KBM-7 (cell line): Measurements from ENCODE around the gene SKAP1.
"Not testable (repeated sequence)": the region's sequence is repeated elsewhere in the genome, so short reads cannot be mapped to it uniquely, and the experiment has no call there.

ENCODE experiments used
- DNase-seq: peaks from one replicate; pipeline ENCODE4 v3.0.0-alpha.2; 2015
- in situ Hi-C: fragments of 300-500 bp; cut with MboI; formaldehyde crosslinking; loops from 2 replicates; pipeline ENCODE4 v1.14.3; 2020; ENCODE audit warnings: low sequenced_read_pairs, low pct_unique_long_range_greater_than_20kb, mixed read lengths

Gene SKAP1

DNA sequence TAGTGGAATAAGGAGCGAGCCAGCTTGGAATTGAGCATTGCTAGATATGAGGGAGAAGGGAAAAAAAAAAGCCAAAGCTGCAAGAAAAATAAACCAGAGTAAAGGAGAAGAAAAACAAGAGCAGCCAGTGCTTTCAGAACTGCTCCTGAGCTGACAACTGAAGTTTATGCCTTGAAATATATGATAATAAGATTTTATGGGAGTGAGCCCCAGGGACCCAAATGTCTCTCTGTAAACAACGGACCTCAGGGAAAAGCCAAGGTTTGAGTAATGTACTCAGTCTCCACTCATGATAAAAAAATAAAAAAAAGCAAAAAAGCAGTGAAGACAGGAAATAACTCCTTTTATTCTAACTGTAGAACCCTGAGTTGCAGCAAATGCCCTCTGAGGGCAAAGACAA, 189.9 kb downstream of the SKAP1 start:
- in situ Hi-C loops, result no loop called here
- DNase-seq, result no peak

DNA sequence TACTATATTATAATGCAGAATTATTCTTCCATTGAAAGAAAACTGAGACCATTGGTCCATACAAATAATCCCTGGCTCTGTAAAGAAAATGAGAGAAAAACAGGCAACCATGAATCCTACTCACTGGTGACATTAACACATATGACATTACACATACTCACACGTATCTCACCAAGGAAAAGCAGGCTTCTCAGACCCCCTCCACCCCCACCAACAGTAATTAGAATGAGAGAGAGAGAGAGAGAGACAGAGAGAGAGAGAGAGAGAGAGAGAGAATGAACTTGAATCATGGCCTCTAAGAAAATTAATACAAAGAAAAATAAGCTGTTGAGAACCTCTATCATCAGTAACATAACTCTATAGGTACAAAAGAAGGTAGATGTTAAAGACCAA, 190.4 kb downstream of the SKAP1 start:
- in situ Hi-C loops, result no loop called here
- no peak for DNase-seq

DNA sequence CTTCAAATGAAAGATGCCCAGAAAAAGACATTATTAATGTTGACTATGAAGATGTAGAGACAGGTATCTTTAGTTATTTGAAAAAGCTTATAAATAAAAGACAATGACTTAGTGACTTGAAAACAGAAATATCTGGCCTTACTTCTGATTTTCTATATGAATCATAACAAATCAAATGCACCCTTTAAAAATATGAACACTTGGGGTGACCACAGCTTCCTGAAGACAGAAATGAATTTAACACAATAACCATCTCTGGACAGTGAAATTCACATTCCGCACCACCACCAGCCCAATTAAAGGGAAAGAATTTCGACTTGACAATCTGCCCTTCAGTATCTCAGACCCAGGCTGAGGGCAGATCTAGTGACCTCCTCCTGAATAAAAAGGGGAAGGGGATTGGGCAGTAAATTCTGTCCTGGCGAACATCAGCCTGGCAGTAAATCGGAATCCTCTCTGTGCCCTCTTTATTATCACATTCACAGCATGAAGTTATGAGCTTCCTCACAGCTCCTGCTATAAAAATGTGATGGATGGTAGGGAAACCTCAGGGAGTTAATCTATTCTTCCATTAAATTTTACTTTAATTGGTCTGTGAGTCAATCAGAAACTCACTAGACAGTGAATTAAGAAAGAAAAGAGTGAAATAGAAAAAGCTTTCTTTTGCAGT, 190.9 kb downstream of the SKAP1 start:
- no peak for DNase-seq
- in situ Hi-C loops, result no loop called here

DNA sequence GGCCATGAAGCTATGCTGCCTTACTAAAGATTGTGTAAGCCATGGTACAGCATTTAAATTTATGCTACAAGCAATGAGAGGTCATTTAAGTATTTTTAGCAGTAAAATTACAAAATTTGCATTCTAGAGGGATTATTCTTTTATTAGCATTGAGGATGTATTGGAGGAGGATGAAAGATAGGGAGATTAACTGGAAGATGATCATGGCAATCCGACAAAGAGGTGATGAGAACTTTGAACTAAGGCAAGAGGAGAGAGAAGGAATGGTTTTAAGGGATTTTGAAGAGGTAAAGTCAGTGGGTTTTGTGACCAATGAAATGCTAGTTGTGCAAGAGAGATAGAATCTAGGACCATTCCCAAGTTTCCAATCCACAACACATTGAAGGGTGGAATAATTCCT, 192.6 kb downstream of the SKAP1 start:
- in situ Hi-C loops, result no loop called here
- no peak for DNase-seq

DNA sequence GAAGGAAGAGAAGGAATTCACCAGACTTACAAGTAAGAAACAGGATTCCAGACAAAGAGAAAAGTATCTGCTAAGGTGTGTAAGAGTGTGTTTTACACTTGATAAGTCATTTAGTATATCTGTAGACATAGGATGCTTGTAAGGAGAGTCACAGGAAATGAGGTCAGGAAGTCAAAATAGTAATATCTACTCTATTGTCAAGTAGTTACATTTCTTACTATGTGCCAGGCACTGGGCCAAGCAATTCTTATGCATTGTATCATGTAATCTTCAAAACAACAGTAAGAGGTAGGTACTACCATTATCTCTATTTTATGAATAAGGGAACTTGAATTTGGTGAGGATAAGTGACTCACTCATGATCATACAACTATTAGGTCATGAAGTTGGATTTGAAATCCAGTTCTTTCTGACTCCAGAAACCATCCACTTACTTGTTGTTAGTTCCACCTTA, 193.3 kb downstream of the SKAP1 start:
- in situ Hi-C loops, result no loop called here
- no peak for DNase-seq

DNA sequence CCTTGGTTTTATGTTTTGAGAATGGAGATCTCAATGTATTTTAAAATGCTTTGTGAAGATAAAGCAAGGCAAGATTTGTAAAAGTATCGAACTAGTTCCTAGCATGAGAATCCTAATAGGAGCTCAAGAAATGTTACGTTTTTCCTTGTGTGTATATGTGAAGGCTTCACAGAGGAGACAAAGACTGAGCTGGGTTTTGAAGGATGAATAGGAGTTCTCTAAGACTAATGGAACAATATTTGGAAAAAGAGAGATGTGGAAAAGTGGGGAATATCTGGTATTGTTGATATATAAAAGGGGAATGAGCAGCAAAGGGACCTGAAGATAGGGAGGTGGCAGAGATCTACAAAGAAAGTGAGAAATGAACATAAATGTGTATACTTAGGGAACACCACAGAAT, 195.1 kb downstream of the SKAP1 start:
- no peak for DNase-seq
- in situ Hi-C loops, result no loop called here

DNA sequence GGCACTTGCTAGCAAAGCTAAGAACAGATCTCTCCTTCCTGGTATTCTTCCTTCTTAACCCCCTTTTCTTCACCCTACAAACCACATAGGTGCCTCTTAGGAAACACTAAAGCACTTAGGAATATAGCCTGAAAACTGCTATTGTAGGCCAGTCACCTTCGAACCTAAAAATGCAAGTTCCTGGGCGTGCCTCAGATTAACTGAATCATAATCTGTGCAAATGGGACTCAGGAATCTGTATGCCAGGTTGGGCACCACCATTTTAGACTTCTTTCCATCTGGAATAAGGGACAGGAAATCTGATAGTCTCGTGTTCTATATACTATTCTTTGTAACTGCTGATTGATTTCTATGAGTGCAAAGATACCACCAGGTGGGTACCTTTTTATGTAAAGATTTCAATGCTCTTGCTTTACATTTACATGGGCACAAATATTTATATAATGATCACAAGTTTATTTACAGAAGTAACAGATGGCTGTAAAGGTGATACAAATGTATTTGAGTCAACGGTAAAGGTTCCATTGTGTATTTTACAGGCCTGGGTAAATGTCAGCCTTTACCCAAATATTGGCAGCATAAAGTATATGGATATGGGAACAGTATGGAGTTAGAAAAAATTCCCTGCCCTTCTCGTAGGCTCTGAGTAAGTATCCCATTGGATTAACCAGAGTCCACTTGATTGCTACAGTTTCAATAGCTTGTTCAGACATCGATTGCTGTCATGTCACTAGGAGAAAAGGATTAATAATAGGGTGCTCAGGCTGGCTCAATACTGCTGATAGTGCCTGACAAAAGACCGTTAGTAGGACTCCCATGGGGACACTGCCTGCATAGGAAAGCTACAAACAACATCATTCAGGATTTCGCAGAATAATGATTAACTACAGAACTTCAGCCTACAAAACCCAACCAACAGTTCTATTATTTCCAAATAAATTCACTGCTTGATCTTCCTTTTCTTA, 197.7 kb downstream of the SKAP1 start:
- DNase-seq, result no peak

DNA sequence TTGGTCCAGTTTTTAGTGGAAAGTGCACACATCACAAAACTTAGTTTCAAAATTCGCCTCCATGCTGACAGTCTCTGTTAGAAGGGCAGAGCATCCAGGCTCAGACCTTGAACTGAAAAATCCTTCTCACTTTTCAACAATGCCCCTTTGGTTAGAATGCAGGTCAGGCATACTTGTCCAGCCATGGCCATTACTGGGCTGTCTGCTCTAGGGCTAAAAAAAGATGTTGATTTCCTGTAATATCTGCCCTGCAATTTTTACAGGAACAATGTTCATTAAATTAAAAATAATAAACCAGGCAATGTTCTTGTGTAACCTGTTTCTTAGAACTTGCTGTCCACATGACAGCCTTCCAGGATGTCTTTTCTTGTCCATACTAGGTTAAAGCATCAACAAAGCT, 200.1 kb downstream of the SKAP1 start:
- in situ Hi-C loops, result no loop called here
- DNase-seq, result no peak

More for the DNA sequence above, 197.7 kb downstream of the SKAP1 start:
- in situ Hi-C loops, result no loop called here

DNA sequence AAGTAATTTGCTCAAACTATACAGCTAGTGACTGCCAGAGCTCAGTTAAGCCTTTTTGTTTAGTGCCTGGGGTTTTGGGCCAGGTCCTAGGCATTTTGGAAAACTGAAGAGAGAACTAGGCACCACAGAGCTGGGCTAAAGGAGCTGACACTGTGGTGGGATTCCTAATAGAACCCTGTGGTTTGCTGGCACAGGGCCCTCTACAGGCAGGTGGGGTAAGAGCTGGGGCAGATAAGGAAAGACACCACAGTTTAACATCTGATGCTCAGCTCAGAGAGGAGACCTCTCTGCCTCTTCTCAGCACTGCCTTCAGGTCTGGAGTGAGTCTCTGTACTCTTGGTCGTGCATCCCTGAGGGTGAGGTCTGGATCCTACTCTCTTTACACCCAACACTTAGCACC, 201.3 kb downstream of the SKAP1 start:
- in situ Hi-C loops, result no loop called here
- DNase-seq, result no peak

DNA sequence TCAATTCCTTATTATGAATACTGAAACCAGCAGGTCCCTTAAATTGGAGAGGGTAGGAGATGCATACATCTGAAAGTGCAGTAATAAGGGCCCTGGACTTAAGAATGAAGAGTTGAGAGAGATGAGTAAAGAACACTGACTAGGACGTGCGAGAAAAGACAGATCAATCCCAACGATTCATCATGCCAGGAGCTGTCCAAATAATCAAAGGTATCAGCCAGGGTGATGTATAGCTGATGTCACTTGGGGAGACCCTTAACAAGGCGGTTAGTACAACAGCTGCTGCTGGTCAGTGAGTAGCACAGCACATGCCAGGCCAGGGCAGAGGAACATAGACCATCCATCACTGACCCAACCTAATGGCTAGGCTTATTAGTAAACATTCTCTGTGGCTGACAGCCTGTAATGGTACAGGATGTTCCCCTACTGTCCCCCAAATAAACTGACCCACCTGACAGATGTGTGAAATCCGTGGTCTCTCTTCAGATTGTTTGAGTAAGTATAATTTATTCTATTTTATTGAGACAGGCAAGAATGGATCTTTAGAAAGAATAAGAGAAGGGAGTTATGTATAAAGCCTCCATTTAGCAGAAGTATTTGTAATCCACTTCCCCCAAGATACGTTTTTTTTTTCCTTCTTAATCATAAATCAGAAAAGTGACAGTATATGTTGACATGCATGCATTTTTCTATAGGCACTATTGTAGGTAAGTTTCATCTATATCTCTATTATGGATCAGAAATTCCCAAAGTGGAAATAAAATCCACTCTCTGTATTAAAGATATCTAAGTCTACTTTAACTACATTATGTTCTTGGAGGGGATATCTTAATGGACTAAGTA, 204.1 kb downstream of the SKAP1 start:
- no peak for DNase-seq
- in situ Hi-C loops, result no loop called here

DNA sequence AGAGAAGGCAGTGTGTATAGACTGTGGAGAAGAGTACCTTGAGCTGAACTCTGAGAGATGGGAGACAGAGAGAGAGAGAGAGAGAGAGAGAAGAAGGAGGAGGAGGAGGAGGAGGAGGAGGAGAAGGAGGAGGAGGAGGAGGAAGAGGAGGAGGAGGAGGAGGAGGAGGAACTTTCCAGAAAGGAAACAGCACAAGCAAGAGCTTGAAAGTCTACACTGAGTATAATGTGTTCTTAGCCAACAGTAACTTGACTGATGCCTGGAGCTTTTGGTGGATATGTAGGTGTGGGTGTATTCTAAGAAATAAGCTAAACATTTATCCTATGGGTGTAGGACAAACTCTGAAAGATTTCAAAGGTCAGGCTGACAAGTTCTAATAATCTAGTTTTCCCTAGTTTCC, 206.1 kb downstream of the SKAP1 start:
- DNase-seq, result no peak
- in situ Hi-C loops, result no loop called here

DNA sequence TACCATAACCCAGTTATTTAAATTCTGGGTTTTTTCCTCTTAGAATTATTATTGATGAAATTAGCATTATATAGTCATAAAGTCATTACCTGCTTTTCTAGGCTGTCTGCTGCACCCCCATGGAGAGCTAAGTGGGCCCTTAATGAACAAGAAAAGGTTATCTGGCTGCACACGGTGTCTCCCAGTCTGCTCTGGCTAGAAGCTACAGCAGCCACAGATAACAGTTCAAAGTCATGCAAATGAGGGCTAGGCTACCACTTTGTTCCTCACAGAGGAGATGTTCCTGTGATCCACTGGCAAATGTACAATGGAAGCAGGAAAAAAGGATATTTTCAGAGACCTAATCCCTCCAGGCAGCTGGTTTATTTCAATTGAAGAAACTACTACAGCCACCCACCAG, 210.4 kb downstream of the SKAP1 start:
- in situ Hi-C loops, result no loop called here

DNA sequence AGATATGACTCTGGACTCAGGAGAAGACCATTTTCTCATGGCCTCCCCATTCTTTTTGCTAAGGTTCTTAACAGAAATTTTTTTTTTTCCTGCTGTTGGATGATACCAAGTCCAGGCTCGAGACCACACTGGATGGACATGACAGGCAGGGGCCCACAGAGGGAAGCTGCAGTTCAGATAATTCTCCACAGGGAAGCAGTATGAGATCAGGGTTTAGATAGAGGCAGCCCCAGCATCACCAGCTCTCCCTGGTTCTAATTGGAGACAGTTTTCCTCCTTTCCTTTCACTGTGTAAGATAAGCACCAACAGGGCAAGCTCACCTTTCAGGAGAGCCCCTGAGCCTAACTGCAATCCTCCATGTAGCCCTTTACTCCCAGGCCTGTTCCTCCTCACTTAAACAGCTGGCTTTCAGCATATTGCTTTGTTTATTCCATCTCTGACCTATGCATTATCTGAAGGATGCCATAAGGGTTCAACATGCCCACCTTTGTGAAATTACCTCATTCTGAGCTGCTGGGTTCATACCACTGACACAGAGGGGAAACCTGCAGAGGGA, 214.4 kb downstream of the SKAP1 start:
- peak; percentile 33 for DNase-seq
- in situ Hi-C loops, result no loop called here

More for the DNA sequence above, 210.4 kb downstream of the SKAP1 start:
- no peak for DNase-seq

DNA sequence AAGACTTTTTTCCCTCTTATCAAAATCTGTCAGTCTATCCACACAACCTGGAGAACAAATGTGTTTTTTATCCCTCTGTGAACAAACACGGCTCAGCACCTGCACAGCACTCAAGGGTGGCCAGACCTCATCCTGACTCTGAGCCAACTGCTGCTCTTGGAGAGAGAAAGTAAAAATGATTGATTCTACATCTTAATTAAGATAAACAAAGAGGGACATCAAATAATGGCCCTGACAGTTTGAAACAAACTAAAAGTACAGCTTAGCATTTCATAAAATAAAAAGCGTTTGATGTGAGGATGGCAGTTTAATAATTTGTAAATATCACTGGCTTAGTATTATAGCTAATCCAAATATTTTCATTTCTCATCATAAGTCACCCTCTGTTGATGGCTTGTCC, 216.2 kb downstream of the SKAP1 start:
- DNase-seq, result no peak
- in situ Hi-C loops, result no loop called here

DNA sequence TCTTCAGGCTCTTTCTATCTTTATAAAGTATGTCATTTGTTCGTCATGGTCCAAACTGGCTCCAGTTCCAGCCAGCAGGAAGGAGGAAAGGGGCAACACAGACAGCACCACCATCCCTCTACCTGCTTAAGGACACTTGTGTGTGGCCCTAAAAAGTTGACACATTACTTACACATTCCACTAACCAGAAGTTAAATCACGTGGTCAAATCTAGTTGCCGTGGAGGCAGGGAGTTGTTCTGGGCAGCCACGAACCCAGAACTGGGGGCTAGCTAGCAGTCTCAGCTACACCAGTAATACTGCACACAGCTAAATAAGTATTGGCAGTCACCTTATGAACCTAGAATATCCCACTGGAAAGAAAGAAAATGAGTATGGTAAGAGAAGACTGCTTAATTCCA, 218.2 kb downstream of the SKAP1 start:
- in situ Hi-C loops, result no loop called here
- DNase-seq, result no peak

DNA sequence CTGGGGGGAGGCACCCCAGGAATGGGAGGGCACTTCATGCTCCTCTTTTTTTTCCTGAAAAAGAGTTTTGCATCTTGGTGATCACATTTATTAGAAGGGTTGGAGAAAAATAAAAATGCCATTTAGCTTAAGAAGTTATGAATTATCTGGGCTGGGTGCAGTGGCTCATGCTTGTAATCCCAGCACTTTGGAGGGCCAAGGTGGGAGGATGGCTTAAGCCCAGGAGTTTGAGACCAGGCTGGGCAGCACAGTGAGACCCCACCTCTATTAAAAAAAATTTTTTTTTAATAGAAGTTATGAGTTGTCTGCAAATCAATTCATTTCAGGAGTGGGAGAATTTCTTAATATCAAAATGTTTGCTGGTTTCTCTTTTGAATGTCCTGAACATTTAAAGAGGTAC, 219.0 kb downstream of the SKAP1 start:
- in situ Hi-C loops, result no loop called here
- no peak for DNase-seq

DNA sequence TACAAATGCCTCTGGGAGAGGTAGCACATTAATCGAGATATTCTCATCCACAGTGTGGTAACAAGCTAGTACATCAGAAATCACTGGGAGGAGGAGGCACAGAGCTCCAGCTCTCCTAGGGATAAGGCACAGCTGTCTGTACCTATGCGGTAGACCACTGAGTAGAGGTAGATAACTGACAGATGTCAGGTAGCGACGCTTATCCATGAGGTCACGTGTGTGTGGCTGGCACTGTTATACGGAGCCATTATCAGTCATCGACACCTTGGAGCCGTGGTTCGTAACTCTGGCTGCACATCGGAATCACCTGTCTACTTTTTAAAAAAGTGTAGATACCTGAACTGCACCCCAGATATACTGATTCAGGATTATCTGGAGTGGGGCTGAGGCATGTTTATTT, 220.0 kb downstream of the SKAP1 start:
- in situ Hi-C loops, result no loop called here
- no peak for DNase-seq

DNA sequence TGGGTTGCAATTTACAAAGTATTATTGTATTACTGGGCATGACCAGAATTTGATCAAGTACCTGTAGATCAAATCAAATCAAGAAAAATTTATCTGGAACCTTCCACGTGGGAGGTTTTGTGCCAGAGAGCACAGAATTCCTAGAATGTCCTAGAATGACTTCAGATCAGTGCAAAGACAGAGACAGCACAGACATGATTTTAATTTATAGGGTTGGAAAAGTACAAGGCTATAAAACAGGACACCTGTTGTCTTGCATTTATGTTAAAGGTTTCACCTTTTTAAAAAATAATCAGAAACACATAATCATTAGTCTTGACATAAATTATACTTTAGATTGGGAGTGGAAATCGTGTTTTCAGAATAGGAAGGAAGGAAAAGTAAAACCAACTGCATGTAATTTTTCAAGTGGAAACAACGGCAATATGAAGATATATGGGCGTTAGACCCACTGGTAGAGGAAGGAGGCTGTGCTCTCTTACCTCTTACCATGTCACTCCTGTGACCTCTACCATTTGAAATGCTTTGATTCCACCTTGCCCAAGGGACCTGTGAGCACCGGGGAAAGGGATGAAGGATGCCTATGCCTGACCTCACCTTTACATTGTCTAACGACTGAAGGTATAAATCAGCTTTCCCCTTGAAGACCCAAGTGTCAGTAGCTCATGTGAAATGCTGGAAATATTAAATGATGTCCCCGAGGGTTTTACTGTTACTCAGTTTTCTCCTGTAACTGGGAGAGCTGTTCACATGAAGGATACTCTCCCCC, 222.1 kb downstream of the SKAP1 start:
- in situ Hi-C loops, result no loop called here

DNA sequence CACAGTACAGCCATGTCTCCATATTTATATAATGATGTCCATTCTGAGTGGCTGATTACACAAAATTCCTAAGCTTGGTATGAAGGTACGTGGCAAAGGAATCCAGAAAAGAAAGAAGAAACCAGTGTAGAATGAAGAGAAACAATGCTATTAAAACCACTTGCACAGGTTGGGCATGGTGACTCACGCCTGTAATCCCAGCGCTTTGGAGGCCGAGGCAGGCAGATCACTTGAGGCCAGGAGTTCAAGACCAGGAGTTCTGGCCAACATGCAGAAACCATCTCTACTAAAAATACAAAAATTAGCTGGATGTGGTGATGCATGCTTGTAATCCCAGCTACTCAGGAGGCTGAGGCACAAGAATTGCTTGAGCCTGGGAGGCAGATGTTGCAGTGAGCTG, 223.0 kb downstream of the SKAP1 start:
- DNase-seq, in situ Hi-C loops: not testable (repeated sequence)

More for the DNA sequence above, 222.1 kb downstream of the SKAP1 start:
- no peak for DNase-seq
